Neutrophil (primary cell): ENCODE data around the gene TIMM8B.
A peak's percentile ranks its signal among the peaks of the same experiment; 100 is the strongest.

Source experiments
- H3K27ac ChIP-seq: fragments of 200-600 bp; sonication (generic); 2 replicates; pipeline ENCODE4 v1.5.1; 2016; ENCODE audit warnings: mild to moderate bottlenecking, moderate library complexity
- H3K27me3 ChIP-seq: fragments of 200-600 bp; sonication (generic); 2 replicates; pipeline ENCODE4 v1.6.0; 2016; ENCODE audit warnings: mild to moderate bottlenecking
- H3K36me3 ChIP-seq: fragments of 200-600 bp; sonication (generic); 2 replicates; pipeline ENCODE4 v1.5.1; 2017
- H3K4me1 ChIP-seq, 2 experiments: fragments of 200-600 bp in 1 of 2; sonication (generic) in 1 of 2; 1 replicate in 1 of 2; 2 replicates in 1 of 2; pipeline versions ENCODE4 v1.5.1 to v1.6.1; 2013 to 2016; ENCODE audit warnings: low read depth in 1 of 2, low read length in 1 of 2, mild to moderate bottlenecking in 1 of 2, moderate library complexity in 1 of 2; ENCODE audit not compliant: control insufficient read depth in 1 of 2, insufficient read depth in 1 of 2
- H3K4me3 ChIP-seq, 2 experiments: fragments of 200-600 bp in 1 of 2; sonication (generic) in 1 of 2; 1 replicate in 1 of 2; 2 replicates in 1 of 2; pipeline ENCODE4 v1.5.1; 2013 to 2016; ENCODE audit warnings: low read depth in 1 of 2, low read length in 1 of 2, mild to moderate bottlenecking in 1 of 2, moderate library complexity in 1 of 2
- H3K9me3 ChIP-seq: fragments of 200-600 bp; sonication (generic); 2 replicates; pipeline ENCODE4 v1.5.1; 2016
- TF ChIP-seq, protein P1 (sequence below): fragments of 200-600 bp; sonication (generic); IDR thresholded peaks from 2 replicates; pipeline ENCODE4 v1.5.1; 2016; ENCODE audit warnings: antibody characterized with exemption

Gene TIMM8B

DNA sequence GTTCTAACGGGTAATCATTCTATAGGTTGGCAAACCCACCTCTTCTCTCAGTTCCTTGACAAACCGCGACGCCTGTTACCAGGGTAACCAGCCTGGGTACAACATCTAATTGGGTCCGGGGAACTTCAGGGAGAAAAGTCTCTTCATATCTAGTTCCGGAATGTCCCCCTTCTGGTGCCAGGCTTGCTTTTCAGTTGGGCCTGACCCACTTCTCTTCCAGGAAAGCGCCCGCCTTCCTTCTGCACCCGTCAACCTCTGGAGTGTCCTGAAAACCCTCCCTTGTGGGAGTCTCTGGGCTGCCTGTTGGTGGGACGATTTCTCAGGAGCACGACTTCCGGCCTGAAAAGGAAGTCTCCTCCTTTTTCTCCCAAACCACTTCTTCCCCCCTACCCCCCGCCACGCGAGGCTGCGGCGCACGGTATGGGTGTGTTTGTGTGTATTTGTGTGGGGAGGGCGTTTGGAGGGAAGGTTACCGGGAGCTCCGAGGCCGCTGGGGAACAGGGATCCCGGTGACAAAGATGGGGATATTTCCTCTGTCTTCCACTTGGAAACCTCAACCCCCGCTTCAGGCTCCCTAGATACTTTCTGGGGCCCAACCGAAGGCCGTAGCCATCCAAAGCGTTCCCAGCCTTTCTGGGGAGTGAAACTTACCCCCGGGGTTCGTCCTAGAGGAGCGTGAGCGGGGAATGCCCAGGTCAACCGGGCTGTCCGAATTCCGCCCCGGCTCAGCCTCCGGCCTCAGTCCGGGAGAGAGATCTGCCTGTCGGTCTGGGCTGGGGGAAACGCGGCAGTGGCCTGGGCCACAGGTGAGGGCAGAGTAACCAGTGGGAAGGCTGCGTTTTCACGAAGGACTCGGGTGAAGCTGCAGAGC is 12.4 kb downstream of the TIMM8B start, which contains the start of the genes NKAPD1 and PIH1D2:
Gene NKAPD1, plus strand, starts transcription at position 359 of the 871 bp plus-strand sequence. CDS start 1,276 bp downstream, outside the sequence.
Gene PIH1D2, minus strand, starts transcription at position 77 of the 871 bp plus-strand sequence. CDS start 843 bp downstream, outside the sequence.
- Histone ChIP-seq H3K27ac (peak within 1 kb of the TSS; percentile 81), H3K4me3 (peak within 1 kb of the TSS; percentile 87 to 95), H3K27me3 (no peaks in the 10 kb centered on the region), H3K9me3 (no peaks in the 10 kb centered on the region), H3K4me1 (peaks cover 11 to 18% of the 10 kb centered on the region in 2 experiments), H3K36me3 (peaks cover 12% of the 10 kb centered on the region)
- TF ChIP-seq, protein P1, sequence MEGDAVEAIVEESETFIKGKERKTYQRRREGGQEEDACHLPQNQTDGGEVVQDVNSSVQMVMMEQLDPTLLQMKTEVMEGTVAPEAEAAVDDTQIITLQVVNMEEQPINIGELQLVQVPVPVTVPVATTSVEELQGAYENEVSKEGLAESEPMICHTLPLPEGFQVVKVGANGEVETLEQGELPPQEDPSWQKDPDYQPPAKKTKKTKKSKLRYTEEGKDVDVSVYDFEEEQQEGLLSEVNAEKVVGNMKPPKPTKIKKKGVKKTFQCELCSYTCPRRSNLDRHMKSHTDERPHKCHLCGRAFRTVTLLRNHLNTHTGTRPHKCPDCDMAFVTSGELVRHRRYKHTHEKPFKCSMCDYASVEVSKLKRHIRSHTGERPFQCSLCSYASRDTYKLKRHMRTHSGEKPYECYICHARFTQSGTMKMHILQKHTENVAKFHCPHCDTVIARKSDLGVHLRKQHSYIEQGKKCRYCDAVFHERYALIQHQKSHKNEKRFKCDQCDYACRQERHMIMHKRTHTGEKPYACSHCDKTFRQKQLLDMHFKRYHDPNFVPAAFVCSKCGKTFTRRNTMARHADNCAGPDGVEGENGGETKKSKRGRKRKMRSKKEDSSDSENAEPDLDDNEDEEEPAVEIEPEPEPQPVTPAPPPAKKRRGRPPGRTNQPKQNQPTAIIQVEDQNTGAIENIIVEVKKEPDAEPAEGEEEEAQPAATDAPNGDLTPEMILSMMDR, result peak; percentile 19

DNA sequence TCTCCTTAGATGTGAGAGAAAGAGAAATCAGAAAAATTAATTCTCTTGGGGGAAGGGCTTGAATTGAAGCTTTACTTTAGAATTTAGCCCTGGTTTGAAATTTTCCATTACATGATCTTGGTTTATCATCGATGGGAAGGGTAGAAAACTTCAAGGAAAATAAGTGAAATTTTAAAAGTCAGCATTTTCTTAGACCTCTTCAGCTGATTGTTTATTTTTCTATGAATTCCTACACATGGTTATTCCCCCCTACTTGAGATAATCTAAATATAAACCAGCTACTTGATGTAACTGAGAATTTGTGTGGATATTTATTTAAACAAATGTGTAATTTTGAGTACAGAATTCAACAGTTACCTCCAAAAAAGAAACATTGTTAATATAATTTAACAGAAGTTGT is 23.6 kb downstream of the TIMM8B start:
- Histone ChIP-seq H3K27ac (no peak overlapping the region), H3K4me1 (no peaks in the 10 kb centered on the region), H3K9me3 (no peaks in the 10 kb centered on the region), H3K4me3 (no peak overlapping the region), H3K27me3 (no peaks in the 10 kb centered on the region), H3K36me3 (peaks cover 25% of the 10 kb centered on the region)
- TF ChIP-seq, protein P1, result no peak

DNA sequence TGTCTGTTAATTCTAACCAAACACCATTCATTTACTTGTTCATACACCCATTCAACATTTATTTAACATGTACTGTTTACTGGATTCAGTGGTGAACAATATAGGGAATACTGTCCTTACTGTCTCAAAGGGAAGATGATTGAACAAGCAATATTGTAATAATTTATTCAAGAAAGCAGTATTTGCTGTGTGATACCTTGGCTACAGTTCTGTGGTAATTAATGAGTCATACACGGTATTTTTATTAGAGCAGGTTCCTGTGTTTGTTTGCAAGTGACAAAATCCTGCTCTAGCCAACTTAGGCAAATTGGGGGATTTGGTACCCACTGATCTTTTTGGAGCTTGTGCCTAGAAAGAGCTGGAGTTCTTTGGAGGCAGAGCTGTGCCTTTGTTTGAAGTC is 28.5 kb downstream of the TIMM8B start:
- no peaks in the 10 kb centered on the region for H3K27me3 ChIP-seq
- no peaks in the 10 kb centered on the region for H3K9me3 ChIP-seq
- H3K4me1 ChIP-seq, result no peaks in the 10 kb centered on the region
- H3K4me3 ChIP-seq, result no peak overlapping the region
- no peak overlapping the region for H3K27ac ChIP-seq
- TF ChIP-seq, protein P1, result no peak
- H3K36me3 ChIP-seq, result peaks cover 51% of the 10 kb centered on the region

DNA sequence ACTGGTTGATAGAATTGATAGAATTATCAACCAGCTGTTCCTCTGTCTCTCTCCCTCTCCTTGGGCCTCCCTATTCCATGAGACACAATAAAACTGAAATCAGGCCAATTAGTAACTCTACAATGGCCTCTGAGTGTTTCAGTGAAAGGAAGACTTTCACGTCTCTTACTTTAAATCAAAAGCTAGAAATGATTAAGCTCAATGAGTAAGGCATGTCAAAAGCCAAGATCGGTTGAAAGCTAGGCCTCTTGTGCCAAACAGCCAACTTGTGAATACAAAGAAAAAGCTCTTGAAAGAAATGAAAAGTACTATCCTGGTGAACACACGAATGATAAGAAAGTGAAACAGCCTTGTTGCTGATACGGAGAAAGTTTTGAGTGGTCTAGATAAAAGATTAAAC is 29.4 kb downstream of the TIMM8B start:
- Histone ChIP-seq H3K27ac (no peak overlapping the region), H3K4me3 (no peak overlapping the region), H3K9me3 (no peaks in the 10 kb centered on the region), H3K4me1 (no peaks in the 10 kb centered on the region), H3K27me3 (no peaks in the 10 kb centered on the region), H3K36me3 (peaks cover 57% of the 10 kb centered on the region)
- TF ChIP-seq, protein P1, result no peak

DNA sequence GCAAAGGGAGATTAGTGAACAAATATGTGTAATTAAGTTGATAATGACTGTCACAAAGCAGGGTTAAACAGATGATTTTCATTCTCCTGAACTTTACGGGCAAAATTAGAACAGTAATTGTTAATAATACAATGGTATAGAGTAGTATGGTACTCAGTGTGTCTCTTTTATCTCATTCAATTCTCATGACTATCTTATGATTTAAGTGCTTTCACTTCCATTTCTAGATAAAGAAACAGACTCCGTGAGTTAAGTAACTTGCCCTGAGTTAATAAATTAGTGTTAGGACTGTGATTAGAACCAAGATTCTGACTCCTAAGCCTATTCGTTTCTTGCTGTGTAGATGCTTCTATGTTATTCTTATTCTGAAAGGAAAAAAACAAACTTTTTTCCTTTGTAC is 34.8 kb downstream of the TIMM8B start:
- TF ChIP-seq, protein P1, result no peak
- H3K4me3 ChIP-seq, result no peak overlapping the region
- peaks cover 40% of the 10 kb centered on the region for H3K36me3 ChIP-seq
- no peaks in the 10 kb centered on the region for H3K4me1 ChIP-seq
- no peaks in the 10 kb centered on the region for H3K27me3 ChIP-seq
- H3K9me3 ChIP-seq, result no peaks in the 10 kb centered on the region
- no peak overlapping the region for H3K27ac ChIP-seq
